Dermis blood vessel endothelial cell (primary cell): Measurements from ENCODE around the gene ERMARD. TPM values are rescaled to one million over a fixed set of nuclear protein-coding genes. Genes with fewer than 3 reads are reported as not detected.

ENCODE experiments used
- DNase-seq: peaks from one replicate; pipeline ENCODE4 v3.0.0; 2010
- total RNA-seq: library from RNA; depleted of rRNA; stranded (reverse); fragments of >200 nt; gene quantifications from 2 replicates; pipeline ENCODE4 v1.2.3, GENCODE V29; 2014

Gene ERMARD
- 18.2 and 21.5 TPM in 2 replicates for total RNA-seq

DNA sequence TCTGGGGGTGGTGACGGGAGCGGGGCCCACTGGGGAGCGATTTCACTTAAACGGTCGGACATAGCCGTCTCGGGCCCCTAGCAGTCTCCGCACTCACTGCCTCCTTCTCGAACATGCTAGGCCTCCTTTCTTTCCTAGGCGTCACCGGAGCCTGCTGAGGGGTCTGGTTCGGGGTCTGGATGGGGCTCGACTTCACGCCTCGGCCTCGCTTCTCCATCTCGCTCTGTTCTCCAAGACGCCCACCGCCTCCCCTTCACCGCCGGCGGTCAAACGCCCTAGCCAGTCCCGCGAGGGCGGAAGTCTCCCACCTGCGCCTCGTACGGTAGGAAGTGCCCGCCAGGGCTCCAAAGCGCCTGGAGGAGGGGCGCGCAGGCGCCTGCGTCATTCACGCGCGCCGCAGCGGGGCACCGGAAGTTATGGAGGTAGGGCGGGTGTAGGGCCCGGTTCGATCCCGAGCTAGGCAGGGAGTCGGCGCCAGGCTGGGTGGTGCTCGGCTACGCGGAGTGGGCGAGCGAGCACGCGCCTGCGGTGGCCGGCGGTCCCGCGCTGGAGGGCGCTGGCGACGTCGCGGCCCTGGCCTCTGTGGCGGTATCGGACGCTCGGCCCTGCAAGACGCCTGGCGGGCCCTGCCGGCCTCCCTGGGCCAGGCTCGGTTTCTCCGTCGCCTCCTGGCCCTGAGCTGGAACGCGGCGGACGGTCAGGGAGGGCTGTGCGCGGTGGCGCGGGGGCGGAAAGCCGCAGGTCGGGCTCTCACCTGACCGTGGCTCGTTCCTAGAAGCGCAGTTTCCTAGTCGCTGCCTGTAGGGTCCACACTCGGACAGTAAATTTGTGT is at the start of gene ERMARD, which contains the start of gene DYNLT2:
ERMARD (plus strand) TSS at position 381 of the 832 bp plus-strand sequence; CDS start at position 417, 36 bp downstream.
DYNLT2 (minus strand) TSS at position 331 of the 832 bp plus-strand sequence; CDS start at position 217, 114 bp downstream.
- peak; percentile 96 for DNase-seq

DNA sequence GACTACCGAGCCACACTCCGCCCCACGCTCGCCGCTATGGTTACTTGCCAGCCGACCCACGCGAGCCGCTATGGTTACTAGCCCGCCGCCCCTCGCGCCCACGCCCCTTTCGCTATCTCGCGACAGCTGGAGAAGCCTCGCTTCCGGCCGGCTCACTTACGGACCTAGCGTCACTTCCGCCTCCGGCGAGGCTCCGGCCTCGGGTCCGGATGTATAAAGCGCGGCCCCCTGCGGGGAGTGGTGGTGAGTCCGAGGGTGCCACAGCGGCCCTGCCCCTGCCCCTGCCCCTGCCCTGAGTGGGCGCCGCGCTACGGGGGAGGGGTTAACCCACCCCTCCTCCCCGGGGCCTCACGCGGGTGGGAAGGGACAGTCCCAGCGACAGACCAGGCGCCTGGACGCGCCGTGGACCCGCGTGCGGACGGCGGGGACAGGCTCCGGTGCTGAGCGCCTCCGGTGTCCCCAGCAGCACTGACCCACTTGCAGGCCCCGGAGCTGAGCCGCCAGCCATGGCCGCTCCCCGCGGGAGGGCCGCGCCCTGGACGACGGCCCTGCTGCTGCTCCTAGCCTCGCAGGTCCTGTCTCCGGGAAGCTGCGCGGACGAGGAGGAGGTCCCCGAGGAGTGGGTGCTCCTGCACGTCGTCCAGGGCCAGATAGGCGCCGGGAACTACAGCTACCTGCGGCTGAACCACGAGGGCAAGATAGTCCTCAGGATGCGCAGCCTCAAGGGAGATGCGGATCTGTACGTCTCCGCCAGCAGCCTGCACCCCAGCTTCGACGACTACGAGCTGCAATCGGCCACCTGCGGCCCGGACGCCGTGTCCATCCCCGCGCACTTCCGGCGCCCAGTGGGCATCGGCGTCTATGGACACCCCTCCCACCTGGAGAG is 49.2 kb upstream of the ERMARD start, which contains the start of the genes C6orf120 and WDR27:
C6orf120 (plus strand) TSS at position 173 of the 886 bp plus-strand sequence; CDS start at position 507, 334 bp downstream.
WDR27 (minus strand) TSS at position 76 of the 886 bp plus-strand sequence. CDS start 13,024 bp downstream, outside the sequence.
- DNase-seq = peak; percentile 99

DNA sequence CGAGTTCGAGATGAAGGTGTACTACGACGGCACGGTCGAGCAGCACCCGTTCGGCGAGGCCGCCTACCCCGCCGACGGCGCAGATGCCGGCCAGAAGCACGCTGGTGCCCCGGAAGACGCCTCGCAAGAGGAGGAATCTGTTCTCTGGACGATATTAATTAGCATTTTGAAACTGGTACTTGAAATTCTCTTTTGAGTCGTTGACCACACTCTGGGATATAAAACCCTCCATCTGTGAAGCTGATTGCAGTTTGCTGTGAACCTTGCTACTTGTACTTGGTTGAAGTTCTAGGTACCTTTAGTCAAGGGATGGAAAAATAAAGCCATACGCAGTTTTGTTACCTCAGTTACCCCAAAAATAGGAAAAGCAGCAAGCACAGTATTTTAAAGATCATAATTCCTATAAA is 48.6 kb upstream of the ERMARD start:
- no peak for DNase-seq

DNA sequence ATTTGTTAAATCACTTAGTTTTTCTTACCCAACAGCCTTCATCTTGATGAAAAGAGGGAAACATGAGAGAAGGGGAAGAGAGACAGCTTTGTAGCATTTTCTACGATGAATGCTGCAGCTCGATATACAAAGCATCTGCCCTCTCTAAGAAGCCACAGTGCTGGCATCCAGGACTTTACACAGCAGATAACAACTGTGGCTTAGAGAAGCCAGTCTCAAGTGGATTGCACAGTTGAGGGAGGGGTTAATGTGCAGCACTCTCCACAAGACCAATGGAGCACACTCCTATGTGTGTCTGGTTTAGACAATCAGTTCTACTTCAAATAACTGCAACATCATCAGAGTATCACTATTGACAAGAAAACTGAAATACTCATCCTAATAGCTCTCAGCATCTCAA is 43.6 kb upstream of the ERMARD start:
- no peak for DNase-seq

DNA sequence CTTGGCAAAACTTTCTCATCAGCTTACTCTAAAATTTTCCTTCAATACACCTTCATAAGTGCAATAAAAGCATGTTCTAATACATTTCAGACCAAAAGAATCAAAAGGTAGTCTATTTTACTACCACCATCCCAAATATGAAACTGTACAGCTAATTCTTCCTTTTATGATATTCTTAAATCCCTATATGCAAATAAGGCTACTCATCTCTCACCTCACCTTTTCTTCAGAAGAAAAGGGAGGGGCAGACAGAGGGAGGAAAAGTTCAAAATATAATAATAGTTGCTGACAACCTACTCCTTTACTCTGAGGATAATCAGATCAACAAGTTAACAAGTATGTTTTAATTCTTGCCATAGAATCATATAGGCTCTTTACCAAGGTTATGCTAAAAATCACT is 42.1 kb upstream of the ERMARD start:
- no peak for DNase-seq

DNA sequence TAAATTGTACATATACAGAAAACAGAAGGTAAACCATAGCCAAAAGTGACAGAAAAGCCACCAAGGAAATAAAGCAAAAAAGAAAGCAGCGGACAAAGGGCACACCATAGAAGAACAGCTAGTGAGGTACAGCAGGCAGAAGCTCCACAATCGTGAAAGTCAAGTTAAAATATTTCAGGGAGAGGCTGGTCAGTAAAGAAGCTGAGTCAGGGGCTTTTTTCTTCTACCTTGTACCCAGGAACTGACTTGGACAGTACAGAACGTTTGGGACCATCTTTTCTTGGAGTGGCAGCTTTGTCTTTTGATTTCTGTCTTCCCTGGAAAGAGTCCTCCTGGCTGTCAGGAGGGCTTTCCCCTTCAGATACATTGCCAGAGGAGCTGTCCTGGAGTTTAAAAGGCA is 41.4 kb upstream of the ERMARD start:
- DNase-seq = no peak

DNA sequence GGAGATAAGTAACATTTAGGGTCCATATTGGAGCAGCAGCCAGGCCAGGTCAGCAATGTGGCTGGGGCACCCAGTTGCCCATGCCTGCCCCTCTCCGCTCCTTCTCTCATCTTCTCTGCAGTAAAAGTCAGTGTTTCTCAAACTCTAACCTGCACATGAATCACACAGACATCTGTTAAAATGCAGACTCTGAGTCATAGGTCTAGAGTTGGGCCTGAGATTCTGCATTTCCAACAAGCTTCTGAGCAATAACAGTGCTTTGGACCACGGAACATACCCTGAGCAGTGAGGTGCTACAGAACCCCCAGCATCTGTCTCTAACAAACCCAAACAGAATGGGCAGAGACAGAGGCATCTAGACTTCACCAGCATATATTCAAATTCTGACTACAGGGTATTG is 37.2 kb upstream of the ERMARD start:
- DNase-seq = no peak

DNA sequence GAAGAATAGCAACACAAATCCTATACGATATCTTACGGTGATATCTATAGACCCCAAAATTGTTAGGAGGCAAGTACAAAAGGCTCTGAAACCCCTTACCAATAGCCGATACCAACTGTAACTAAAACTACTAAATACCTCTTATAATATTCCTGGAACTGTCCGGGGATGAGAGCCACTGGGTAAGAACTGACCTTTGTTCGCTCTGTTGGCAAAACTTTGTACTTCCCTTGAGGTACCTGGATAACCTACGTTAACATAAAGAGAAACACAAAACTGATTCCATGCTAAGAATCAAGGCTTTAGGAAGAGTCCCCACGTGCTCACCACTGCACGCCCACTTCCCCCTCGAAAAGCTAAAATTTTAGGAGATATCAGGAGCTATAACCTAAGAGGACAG is 36.8 kb upstream of the ERMARD start:
- no peak for DNase-seq

DNA sequence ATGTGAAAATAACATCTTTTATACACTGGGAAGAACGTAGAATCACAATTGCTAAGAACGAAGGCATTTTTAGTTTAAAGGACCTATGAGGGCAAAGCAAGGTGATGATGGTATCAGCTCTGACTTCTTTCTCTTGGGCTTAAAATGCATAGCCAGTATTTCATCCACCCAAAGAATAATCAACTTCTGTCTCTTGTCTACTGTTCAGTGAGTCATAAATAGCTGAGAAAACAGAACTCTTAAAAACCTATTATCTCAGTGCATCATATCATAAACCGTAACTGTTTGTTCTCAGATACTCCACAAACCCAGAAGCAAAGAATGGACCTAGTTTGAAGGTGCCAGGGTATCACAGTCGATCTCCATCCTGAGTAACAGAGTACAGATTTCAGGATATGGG is 32.3 kb upstream of the ERMARD start:
- DNase-seq = no peak

DNA sequence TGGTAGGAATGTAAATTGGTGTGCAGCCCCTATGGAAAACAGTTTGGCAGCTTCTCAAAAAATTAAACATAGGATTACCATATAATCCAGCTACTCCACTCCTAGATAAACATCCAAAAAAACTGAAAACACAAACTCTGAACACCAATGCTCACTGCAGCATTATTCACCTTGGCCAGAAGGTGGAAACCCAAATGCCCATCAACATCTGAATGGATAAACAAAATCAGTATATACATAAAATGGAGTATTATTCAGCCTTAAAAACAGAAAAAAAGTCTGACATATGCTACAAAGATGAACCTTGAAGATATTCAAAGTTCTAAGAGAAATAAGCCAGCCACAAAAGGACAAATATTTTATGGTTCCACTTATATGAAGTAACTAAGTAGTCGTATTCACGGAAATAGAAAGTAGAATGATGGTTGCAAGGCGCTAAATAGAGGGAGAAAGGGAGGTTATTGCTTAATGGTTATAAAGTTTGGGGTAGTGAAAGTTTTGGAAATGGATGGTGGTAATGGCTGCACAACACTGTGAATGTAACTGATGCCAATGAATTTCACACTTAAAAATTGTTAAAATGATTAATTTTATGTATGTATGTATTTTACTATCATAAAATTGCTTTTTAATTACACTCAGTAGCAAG is 31.1 kb upstream of the ERMARD start:
- DNase-seq = no peak

DNA sequence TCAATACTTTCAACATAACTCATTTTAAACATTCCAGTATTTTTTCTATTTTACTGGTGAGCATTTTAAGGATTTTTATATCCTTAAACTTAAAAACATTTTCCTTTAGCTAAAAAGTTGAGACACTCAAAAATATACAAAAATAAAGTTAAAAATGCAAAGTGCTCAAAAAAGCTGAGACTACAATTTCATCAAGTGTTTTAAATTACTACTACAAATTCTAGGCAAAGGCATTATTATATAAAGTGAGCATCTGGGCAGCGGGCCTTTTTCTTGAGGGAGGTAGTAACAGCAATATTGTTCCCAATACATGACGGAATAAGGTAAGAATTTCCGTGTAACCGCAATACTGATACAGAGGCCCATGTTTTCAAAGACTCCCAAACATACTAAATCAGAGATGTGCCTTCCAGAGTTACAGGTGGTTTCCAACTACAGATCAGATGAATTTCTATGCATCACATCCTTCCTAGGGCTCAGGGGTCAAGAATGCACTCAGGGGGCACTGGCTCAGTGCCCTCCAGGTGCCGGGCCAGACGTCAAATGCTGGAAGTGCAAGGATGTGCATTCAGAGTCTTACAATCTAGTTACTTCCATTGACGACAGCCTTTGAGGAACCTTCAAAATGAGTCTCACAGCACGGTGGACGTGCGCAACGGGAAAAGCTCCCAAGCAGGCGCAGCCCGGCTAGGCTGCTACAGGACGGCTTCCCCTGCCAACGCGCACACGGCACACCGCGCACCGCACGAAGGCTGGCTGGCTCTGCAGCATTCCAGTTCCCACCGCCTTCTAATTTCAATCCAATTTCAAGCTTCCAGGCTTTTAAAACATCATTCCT is 28.8 kb upstream of the ERMARD start:
- DNase-seq = peak; percentile 92

DNA sequence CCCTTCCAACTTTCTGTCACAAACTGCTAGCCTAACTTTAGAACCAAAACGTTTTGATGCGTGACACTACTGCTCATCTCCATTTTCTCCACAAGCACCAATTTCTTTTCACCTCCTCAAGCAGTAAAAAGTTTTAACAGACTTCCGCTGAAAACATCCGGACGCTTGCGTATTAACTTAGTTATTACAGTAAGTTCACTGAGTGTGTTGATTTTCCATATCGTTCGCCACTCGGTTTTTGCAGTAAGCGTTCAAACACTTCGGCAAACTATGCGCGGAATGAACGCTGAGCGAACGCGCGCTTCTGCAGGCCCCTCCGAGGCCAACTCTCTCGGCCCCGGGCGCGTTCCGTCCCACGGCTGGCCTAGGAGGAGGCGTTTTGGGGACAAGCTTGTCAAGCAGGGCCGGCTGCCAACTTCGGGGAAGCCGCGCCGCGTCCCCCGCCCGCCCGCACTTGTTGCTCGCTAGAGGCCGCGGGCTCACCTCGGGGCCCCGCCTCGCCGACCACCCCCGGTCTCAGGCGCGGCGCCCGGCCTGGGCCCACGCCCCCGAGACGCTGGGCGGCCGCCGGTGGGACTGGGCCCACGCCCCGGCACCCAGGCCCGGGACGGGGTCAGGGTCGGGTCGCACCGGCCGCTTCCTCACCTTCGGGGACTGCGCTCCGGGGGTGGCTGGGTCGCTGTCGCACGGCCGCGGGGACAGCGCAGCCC is 28.1 kb upstream of the ERMARD start:
- DNase-seq = peak; percentile 66

DNA sequence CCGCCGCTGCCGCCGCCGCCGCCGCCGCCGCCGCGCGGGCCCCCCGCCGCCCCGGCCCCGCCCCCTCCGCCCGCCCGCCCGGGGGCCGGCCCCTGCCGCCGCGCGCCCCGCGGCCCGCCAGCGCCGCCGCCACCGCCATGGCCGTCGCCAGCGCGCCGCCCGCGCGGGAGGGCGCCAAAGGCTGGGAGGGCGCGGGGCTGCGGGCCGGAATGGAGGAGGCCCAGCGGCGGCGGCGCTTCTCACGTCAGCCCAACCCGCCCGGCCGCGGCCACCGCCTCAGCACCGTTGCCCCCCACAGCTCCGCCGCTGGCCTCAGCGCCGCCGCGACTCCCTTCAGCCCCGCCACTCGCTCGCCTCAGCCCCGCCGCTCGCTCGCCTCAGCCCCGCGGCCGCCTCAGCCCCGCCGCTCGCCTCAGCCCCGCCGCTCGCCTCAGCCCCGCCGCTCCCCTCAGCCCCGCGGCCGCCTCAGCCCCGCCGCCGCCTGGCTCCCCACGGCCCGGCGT is 27.4 kb upstream of the ERMARD start:
- peak; percentile 44 for DNase-seq

DNA sequence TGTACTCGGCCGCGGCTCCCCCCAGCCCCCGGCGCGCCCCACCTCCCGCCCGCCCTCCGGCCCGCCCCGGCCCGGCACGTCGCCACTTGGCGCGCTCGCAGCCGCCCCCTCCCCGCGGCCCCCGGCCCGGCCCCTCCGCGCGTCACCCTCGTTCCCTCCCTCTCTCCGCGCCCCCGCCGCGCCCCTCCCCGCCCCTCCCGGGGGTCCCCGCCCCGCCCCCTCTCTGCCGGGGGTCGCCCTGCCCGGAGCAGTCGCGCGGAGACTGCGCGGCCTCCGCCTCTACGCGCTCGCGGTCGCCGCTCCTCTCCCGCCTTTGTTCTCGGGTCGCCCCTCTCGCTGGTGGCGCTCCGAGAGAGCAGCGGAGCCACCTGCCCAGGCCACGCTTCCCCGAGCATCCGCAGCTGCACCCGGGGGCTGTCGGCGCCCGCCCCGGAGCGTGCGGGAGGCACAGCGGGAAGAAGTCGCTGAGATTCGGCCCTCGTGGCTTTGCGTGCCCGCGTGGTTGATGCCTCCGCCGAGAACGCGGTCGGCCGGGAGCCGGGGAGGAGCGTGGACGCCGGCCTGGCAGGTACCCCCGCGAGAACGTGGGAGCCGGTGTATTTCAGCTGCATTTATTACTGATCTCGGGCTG is 26.8 kb upstream of the ERMARD start, which contains the start of gene PHF10:
PHF10 (minus strand) TSS at position 7 of the 631 bp plus-strand sequence. CDS start 569 bp downstream, outside the sequence.
- peak; percentile 75 for DNase-seq

DNA sequence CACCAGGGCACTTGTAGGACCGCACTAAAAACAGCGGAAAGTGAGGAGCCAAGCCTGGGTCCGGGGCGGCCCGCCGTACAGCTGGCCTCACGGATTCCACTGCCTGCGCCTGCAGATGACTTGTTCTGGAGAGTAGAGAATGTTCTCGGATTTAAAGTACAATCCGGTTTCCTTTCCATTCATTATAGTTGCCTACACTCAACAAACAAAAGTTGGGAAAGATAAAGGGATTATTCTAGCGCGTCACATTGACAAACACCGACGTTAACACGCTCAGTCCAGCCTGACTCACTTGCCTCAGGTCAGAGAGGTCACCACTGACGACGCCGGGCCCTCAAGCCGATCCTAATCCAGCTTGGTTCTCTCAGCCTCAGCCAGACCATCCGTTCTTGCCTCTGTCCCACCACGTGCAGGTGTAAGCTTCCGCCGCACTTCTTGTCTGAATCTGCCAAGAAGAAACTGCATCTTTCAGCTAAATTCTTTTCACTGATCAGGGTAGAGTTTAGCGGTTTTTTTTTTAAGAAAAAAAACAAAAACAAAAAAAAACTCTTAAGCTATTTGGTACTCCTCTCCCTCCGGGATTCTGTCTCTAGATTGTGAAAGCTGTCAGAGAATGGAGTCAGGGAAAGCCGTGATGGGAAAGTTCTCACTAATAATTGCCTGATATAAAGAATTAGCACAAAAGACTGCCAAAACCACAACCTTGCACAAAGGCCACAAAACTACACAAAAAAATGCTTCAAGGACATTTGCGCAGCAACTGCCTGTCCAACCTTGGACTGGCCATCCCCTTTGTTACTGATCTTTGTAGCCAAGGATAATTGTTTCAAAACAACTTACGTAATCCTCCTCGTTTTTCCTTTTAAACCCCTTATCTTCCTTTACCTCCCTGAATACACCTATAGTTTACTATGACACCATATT is 26.0 kb upstream of the ERMARD start:
- peak; percentile 90 for DNase-seq

DNA sequence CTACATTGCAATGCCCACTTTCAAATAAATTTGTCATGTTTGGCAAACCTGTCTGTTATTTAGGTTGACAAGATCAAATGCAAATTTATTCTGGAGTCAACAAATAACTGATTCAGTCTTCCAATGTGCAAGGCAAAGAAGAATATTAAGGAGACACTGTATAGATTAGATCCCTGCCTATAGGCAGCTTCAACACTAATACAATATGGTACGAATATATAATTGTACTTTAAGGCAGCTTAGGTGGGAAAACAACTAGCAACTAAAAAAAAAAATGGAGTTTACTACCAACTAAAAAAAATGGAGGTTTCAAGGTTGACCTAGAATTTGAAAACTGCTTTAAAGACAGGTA is 25.4 kb upstream of the ERMARD start:
- no peak for DNase-seq

DNA sequence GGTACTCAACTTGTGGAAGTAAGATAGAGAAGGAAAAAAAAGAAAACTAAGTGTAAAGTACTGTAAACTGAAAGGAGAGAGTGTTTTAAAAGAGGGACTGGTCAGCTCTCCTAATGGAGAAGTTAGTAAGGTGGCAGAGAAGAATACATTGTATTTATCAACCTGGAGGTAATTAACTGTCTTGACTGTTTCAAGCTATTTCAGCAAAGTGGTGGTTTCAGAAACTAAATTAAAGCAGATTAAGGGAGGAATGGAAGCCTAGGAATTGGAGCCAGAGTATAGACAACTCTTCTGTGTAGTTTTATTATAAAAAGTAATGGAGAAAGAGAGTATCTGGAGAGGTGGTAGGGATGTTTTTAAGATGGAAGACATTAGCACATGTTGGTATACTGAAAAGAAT is 24.5 kb upstream of the ERMARD start:
- no peak for DNase-seq

DNA sequence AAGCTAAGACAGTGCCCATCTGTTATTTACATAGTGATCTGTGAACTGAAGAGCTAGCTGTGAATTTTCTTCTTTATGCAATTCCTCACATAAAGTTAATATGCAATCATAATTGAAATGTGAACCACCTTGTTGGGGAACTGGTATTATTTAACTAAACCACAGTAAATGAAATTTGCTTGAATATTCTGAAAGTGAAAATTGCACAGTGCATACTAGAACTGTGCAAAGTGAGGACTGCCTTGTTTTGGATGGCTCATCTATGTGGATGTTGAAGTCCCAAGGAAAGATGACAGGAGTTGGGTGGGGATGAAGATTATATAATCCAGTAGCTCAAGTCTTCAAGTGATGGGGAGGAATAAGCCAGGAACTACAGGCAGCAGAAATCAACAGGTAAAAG is 21.5 kb upstream of the ERMARD start:
- DNase-seq = no peak
